Ovary (tissue), 9 donors: Measurements from ENCODE around the gene SLC38A10. TPM values are rescaled to one million over a fixed set of nuclear protein-coding genes. Genes with fewer than 3 reads are reported as not detected.
"Not testable (repeated sequence)": the region's sequence is repeated elsewhere in the genome, so short reads cannot be mapped to it uniquely, and the experiment has no call there.

Experiments used
- DNase-seq, 5 donors: peaks; one replicate each; pipeline ENCODE4 v3.0.0-alpha.2; 2019 to 2020
- H3K27ac ChIP-seq, 2 donors: fragments of 200-600 bp; one replicate each; pipeline versions ENCODE4 v1.5.1 to v1.8.0; 2019 to 2022
- H3K27me3 ChIP-seq: fragments of 200-600 bp; one replicate; pipeline ENCODE4 v1.8.0; 2022
- H3K36me3 ChIP-seq: fragments of 200-600 bp; sonication (generic); one replicate; pipeline ENCODE4 v1.5.1; 2019
- H3K4me1 ChIP-seq: one replicate; pipeline ENCODE4 v1.8.1; 2013; ENCODE audit warnings: mild to moderate bottlenecking, moderate library complexity; ENCODE audit not compliant: insufficient read depth
- H3K4me3 ChIP-seq: fragments of 200-600 bp; sonication (generic); one replicate; pipeline ENCODE4 v1.5.1; 2017
- H3K9me3 ChIP-seq, 2 donors: fragments of 200-600 bp in 1 of 2; sonication (generic) in 1 of 2; one replicate each; pipeline versions ENCODE4 v1.5.1 to v1.8.1; 2013 to 2019; ENCODE audit warnings: mild to moderate bottlenecking in 1 of 2, moderate library complexity in 1 of 2
- CTCF ChIP-seq, 3 donors: fragments of 450-650 bp in 2 of 3; fragments of 200-600 bp in 1 of 3; IDR thresholded peaks; one replicate each; pipeline versions ENCODE4 v1.5.1 to v1.8.0; 2016 to 2022; ENCODE audit warnings: antibody characterized with exemption in 3 of 3, mild to moderate bottlenecking in 1 of 3
- EP300 ChIP-seq: sonication (generic); formaldehyde crosslinking; IDR thresholded peaks from one replicate; pipeline ENCODE4 v1.6.1; 2017; ENCODE audit warnings: antibody characterized with exemption
- POLR2A ChIP-seq: fragments of 450-650 bp; IDR thresholded peaks from one replicate; pipeline ENCODE4 v1.6.1; 2017; ENCODE audit warnings: antibody characterized with exemption, mild to moderate bottlenecking, moderate library complexity
- WGBS, 3 donors: extraction: QIAGEN DNeasy Blood & Tissue Kit in 1 of 3; methylation state at CpG; one replicate each; pipeline versions ENCODE4 v1.1.5 to v1.1.7; 2013 to 2017; 5-methylcytosine and 5-hydroxymethylcytosine counted together
- intact Hi-C, 4 donors: fragments of 100-400 bp; cut with DNase I; formaldehyde crosslinking; loops; one replicate each; pipeline versions ENCODE4 v1.11.0 to v1.15.1; 2022 to 2023
- polyA plus RNA-seq, 2 donors: library from polyadenylated mRNA; stranded (reverse); fragments of 200-250 nt in 1 of 2; fragments of 350-450 nt in 1 of 2; fragmentation: Illumina TruSeq in 1 of 2; extraction: RNeasy Lipid Tissue Mini Kit (QIAGEN cat#74804) in 1 of 2; gene quantifications; one replicate each; pipeline ENCODE4 v1.2.3, GENCODE V29; 2013 to 2014
- total RNA-seq, 7 donors: library from RNA; depleted of rRNA in 2 of 7; stranded (reverse); fragments of >200 nt in 2 of 7; fragmentation: NEBNext Ultra II Directional in 3 of 7; extraction: Animal tissue kit (Norgen Biotek cat#: 25700) in 3 of 7; gene quantifications; one replicate each; pipeline versions ENCODE4 v1.1.0 to v1.2.4, GENCODE V29; 2016 to 2023
- donor health status: DM: no; HTN: no; CAD: no; lungs with moderate emphysema.
- donor health status: DM: no; HTN: no; CAD: no.
- donor health status: Bipolar disorder and iron deficiency.
- donor health status: DM: yes; HTN: yes; CAD: no.
- donor health status: DM: no; HTN: no; CAD: no.
- donor health status: DM: yes; HTN: yes; CAD: no.

The SLC38A10 gene
- total and polyA plus RNA-seq, 9 donors = 11.5 to 75.7 (median 64.3) TPM

GRCh38 chr17:81309859-81310839 is 15.0 kb upstream of the SLC38A10 start:
- Histone ChIP-seq H3K9me3 (no peaks in the 10 kb centered on the region), H3K27ac (no peak overlapping the region), H3K36me3 (no peaks in the 10 kb centered on the region), H3K4me1 (peaks cover 11% of the 10 kb centered on the region), H3K4me3 (no peak overlapping the region), H3K27me3 (no peaks in the 10 kb centered on the region)
- intact Hi-C loops = no loop called here
- TF ChIP-seq CTCF (IDR thresholded peaks at IDR 0.05) = no peak
- no peak for TF ChIP-seq POLR2A
- TF ChIP-seq EP300 = no peak
- 78 to 84% (median 82%) methylated on average over 35 to 36 of the region's 36 CpGs for WGBS, 3 donors
- no peak for DNase-seq

GRCh38 chr17:81309140-81309858 is 14.2 kb upstream of the SLC38A10 start:
- no peaks in the 10 kb centered on the region for H3K9me3 ChIP-seq
- no peaks in the 10 kb centered on the region for H3K36me3 ChIP-seq
- H3K4me3 ChIP-seq = no peak overlapping the region
- WGBS, 3 donors = 8 to 13% (median 11%) methylated on average over 20 to 22 of the region's 22 CpGs
- H3K4me1 ChIP-seq = peaks cover 7% of the 10 kb centered on the region
- no peak for TF ChIP-seq EP300
- TF ChIP-seq CTCF (IDR thresholded peaks at IDR 0.05) = peak in 1 of 3 donors; percentile 26
- no peak overlapping the region for H3K27ac ChIP-seq
- intact Hi-C loops = no loop called here
- DNase-seq = peak in 1 of 5 donors; percentile 68
- no peaks in the 10 kb centered on the region for H3K27me3 ChIP-seq

GRCh38 chr17:81308784-81309139 is 13.7 kb upstream of the SLC38A10 start:
- H3K36me3 ChIP-seq, intact Hi-C loops, H3K4me3 ChIP-seq, DNase-seq, H3K9me3 ChIP-seq, H3K4me1 ChIP-seq, H3K27ac ChIP-seq, H3K27me3 ChIP-seq: not testable (repeated sequence)
- WGBS, 3 donors = 64 to 73% (median 65%) methylated on average over 12 to 14 of the region's 14 CpGs

- TF ChIP-seq POLR2A (no peak), EP300 (no peak), CTCF (IDR thresholded peaks at IDR 0.05) (no peak)
- no peak overlapping the region for H3K27ac ChIP-seq
- H3K4me1 ChIP-seq = no peaks in the 10 kb centered on the region
- H3K27me3 ChIP-seq = no peaks in the 10 kb centered on the region
- no peaks in the 10 kb centered on the region for H3K36me3 ChIP-seq
- intact Hi-C loops = no loop called here
- 83 to 89% (median 86%) methylated on average over 19 of the region's 19 CpGs for WGBS, 3 donors
- no peak for DNase-seq
- no peak overlapping the region for H3K4me3 ChIP-seq
- H3K9me3 ChIP-seq = no peaks in the 10 kb centered on the region
Measured at GRCh38 chr17:81307636-81308560, 12.8 kb upstream of the SLC38A10 start.
